ENCODE measurements around the gene BLMH. TPM values are rescaled to one million over a fixed set of nuclear protein-coding genes. Genes with fewer than 3 reads are reported as not detected.

The BLMH gene
- total RNA-seq, 1 experiment from 2014 or later: 59.0 TPM

GRCh38 chr17:30326809-30327208 lies 35.1 kb upstream of the BLMH start:
- POLR2A ChIA-PET: interaction anchor here (0.6 kb wide), 1 partner anchor 407 kb away, joined by 6 read pairs; no protein-coding TSS in a partner anchor
- intact Hi-C loops (cut with micrococcal nuclease; ENCODE audit: unreplicated experiment): no loop called here
- no peak for ATAC-seq
- H3K27ac ChIP-seq (ENCODE audit: low read length): no peak overlapping the region
- TF ChIP-seq, protein P1, sequence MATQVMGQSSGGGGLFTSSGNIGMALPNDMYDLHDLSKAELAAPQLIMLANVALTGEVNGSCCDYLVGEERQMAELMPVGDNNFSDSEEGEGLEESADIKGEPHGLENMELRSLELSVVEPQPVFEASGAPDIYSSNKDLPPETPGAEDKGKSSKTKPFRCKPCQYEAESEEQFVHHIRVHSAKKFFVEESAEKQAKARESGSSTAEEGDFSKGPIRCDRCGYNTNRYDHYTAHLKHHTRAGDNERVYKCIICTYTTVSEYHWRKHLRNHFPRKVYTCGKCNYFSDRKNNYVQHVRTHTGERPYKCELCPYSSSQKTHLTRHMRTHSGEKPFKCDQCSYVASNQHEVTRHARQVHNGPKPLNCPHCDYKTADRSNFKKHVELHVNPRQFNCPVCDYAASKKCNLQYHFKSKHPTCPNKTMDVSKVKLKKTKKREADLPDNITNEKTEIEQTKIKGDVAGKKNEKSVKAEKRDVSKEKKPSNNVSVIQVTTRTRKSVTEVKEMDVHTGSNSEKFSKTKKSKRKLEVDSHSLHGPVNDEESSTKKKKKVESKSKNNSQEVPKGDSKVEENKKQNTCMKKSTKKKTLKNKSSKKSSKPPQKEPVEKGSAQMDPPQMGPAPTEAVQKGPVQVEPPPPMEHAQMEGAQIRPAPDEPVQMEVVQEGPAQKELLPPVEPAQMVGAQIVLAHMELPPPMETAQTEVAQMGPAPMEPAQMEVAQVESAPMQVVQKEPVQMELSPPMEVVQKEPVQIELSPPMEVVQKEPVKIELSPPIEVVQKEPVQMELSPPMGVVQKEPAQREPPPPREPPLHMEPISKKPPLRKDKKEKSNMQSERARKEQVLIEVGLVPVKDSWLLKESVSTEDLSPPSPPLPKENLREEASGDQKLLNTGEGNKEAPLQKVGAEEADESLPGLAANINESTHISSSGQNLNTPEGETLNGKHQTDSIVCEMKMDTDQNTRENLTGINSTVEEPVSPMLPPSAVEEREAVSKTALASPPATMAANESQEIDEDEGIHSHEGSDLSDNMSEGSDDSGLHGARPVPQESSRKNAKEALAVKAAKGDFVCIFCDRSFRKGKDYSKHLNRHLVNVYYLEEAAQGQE (IDR thresholded peaks at IDR 0.05; ENCODE audit: insufficient read depth in 1 of 2, low read depth in 2 of 2, low read length in 1 of 2): no peak
- TF ChIP-seq SIN3A (IDR thresholded peaks at IDR 0.05; ENCODE audit: borderline replicate concordance, insufficient read depth, low read depth, low read length): no peak
- CTCF ChIA-PET: interaction anchor here (0.6 kb wide), 2 partner anchors 11 to 45 kb away, joined by 3 read pairs; no protein-coding TSS in a partner anchor
- no peaks in the 10 kb centered on the region for H3K36me3 ChIP-seq (ENCODE audit: control insufficient read depth, insufficient read depth, low read length)
- in situ Hi-C loops (cut with HindIII; ENCODE audit: low pct_unique_long_range_greater_than_20kb, low sequenced_read_pairs): no loop called here
- peaks cover 11% of the 10 kb centered on the region; the same call in 1 of the 2 replicates for H3K27me3 ChIP-seq (ENCODE audit: control insufficient read depth, insufficient read depth, low read length)
- no TSS peak for BruUV-seq (replicated peaks)
- no peak for DNase-seq (ENCODE audit: low read depth, low spot score)
- no peaks in the 10 kb centered on the region for H3K9me3 ChIP-seq (ENCODE audit: control insufficient read depth, insufficient read depth, low read depth, low read length)
- no peaks in the 10 kb centered on the region for H3K4me1 ChIP-seq (ENCODE audit: control insufficient read depth, insufficient read depth, low read length)
- no peak overlapping the region for H3K4me3 ChIP-seq (ENCODE audit: low read depth in 2 of 2, low read length in 2 of 2)

DNA sequence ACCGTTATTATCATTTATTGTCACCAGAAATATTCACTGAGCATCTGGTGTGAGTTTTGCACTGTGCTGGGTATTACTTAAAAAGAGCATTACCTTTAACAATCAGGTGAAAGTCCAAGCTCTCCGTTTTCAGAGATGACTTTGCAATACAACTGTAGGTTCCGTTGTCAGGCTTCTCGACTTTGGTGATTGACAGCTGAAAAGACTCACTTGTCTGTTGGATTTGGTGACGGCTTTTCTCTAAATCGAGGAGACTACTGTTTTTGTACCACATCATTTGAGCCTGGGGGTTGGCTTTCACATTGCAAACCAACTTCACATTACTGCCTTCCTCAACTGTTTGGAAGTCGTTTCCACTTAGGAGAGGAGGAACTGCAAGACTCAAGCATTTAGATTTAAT lies 33.0 kb upstream of the BLMH start:
- no peak overlapping the region for H3K4me3 ChIP-seq (ENCODE audit: low read depth in 2 of 2, low read length in 2 of 2)
- H3K36me3 ChIP-seq (ENCODE audit: control insufficient read depth, insufficient read depth, low read length): no peaks in the 10 kb centered on the region
- CTCF ChIA-PET: no interaction called here
- intact Hi-C loops (cut with micrococcal nuclease; ENCODE audit: unreplicated experiment) (no loop called here), in situ Hi-C loops (cut with HindIII; ENCODE audit: low pct_unique_long_range_greater_than_20kb, low sequenced_read_pairs) (no loop called here)
- H3K9me3 ChIP-seq (ENCODE audit: control insufficient read depth, insufficient read depth, low read depth, low read length): no peaks in the 10 kb centered on the region
- H3K27ac ChIP-seq (ENCODE audit: low read length): no peak overlapping the region
- no TSS peak for BruUV-seq (replicated peaks)
- DNase-seq (ENCODE audit: low read depth, low spot score) (no peak), ATAC-seq (no peak)
- no peak for TF ChIP-seq POLR2AphosphoS5 (IDR thresholded peaks at IDR 0.05; ENCODE audit: low read depth, low read length)
- no peak for TF ChIP-seq CTCF (IDR thresholded peaks at IDR 0.05)
- no peak for TF ChIP-seq SIN3A (IDR thresholded peaks at IDR 0.05; ENCODE audit: borderline replicate concordance, insufficient read depth, low read depth, low read length)
- TF ChIP-seq TCF7L2 (IDR thresholded peaks at IDR 0.05; ENCODE audit: low read depth, low read length): no peak
- TF ChIP-seq, protein P1 (IDR thresholded peaks at IDR 0.05; ENCODE audit: insufficient read depth in 1 of 2, low read depth in 2 of 2, low read length in 1 of 2): no peak
- no peaks in the 10 kb centered on the region for H3K4me1 ChIP-seq (ENCODE audit: control insufficient read depth, insufficient read depth, low read length)
- H3K27me3 ChIP-seq (ENCODE audit: control insufficient read depth, insufficient read depth, low read length): peaks cover 11% of the 10 kb centered on the region; the same call in 1 of the 2 replicates
- POLR2A ChIA-PET: no interaction called here

Data from Panc1 (cell line).